HEK293 (cell line): ENCODE results near the gene NEURL4.

Experiments used
- KLF8 ChIP-seq: fragments of 450-650 bp; formaldehyde crosslinking; IDR thresholded peaks from 2 replicates; pipeline ENCODE4 v1.5.1; 2016; ENCODE audit warnings: missing biosample characterization, missing genetic modification characterization
- ZNF140 ChIP-seq: fragments of 450-650 bp; formaldehyde crosslinking; IDR thresholded peaks from 2 replicates; pipeline ENCODE4 v1.5.1; 2016; ENCODE audit warnings: missing biosample characterization, missing genetic modification characterization
- ZNF174 ChIP-seq: fragments of 450-650 bp; formaldehyde crosslinking; IDR thresholded peaks from 2 replicates; pipeline ENCODE4 v1.5.0; 2017; ENCODE audit warnings: missing biosample characterization, mild to moderate bottlenecking, missing genetic modification characterization
- TF ChIP-seq, protein P1 (sequence below): fragments of 450-650 bp; formaldehyde crosslinking; IDR thresholded peaks from 2 replicates; pipeline ENCODE4 v1.5.1; 2016; ENCODE audit warnings: missing biosample characterization, missing genetic modification characterization
- TF ChIP-seq, protein P2 (sequence below): fragments of 450-650 bp; formaldehyde crosslinking; IDR thresholded peaks from 2 replicates; pipeline ENCODE4 v1.5.1; 2016; ENCODE audit warnings: missing biosample characterization, missing genetic modification characterization
- TF ChIP-seq, protein P3 (sequence below): fragments of 450-650 bp; IDR thresholded peaks from 2 replicates; pipeline ENCODE4 v1.5.1; 2018; ENCODE audit warnings: missing biosample characterization, mild to moderate bottlenecking, missing genetic modification characterization
- TF ChIP-seq, protein P4 (sequence below): IDR thresholded peaks from 2 replicates; pipeline ENCODE4 v1.6.1; 2011; ENCODE audit warnings: mild to moderate bottlenecking, low read depth, low read length, borderline replicate concordance

DNA sequence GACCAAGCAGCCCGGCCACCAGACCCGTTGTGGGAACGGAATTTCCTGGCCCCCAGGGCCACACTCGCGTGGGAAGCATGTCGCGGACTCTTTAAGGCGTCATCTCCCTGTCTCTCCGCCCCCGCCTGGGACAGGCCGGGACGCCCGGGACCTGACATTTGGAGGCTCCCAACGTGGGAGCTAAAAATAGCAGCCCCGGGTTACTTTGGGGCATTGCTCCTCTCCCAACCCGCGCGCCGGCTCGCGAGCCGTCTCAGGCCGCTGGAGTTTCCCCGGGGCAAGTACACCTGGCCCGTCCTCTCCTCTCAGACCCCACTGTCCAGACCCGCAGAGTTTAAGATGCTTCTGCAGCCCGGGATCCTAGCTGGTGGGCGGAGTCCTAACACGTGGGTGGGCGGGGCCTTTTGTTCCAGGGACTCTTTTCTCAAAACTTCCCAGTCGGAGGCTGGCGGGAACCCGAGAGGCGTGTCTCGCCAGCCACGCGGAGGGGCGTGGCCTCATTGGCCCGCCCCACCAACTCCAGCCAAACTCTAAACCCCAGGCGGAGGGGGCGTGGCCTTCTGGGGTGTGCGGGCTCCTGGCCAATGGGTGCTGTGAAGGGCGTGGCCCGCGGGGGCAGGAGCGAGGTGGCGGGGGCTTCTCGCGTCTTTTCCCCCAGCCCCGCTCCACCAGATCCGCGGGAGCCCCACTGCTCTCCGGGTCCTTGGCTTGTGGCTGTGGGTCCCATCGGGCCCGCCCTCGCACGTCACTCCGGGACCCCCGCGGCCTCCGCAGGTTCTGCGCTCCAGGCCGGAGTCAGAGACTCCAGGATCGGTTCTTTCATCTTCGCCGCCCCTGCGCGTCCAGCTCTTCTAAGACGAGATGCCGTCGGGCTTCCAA, 47.8 kb downstream of the NEURL4 start, which contains the start of gene SLC2A4:
- TF ChIP-seq KLF8 (tag by site-specific recombination) (peak; percentile 81), ZNF140 (tag by site-specific recombination) (no peak), ZNF174 (tag by site-specific recombination) (no peak)
- TF ChIP-seq, protein P1, sequence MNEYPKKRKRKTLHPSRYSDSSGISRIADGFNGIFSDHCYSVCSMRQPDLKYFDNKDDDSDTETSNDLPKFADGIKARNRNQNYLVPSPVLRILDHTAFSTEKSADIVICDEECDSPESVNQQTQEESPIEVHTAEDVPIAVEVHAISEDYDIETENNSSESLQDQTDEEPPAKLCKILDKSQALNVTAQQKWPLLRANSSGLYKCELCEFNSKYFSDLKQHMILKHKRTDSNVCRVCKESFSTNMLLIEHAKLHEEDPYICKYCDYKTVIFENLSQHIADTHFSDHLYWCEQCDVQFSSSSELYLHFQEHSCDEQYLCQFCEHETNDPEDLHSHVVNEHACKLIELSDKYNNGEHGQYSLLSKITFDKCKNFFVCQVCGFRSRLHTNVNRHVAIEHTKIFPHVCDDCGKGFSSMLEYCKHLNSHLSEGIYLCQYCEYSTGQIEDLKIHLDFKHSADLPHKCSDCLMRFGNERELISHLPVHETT (tag by site-specific recombination) = no peak
- TF ChIP-seq, protein P2, sequence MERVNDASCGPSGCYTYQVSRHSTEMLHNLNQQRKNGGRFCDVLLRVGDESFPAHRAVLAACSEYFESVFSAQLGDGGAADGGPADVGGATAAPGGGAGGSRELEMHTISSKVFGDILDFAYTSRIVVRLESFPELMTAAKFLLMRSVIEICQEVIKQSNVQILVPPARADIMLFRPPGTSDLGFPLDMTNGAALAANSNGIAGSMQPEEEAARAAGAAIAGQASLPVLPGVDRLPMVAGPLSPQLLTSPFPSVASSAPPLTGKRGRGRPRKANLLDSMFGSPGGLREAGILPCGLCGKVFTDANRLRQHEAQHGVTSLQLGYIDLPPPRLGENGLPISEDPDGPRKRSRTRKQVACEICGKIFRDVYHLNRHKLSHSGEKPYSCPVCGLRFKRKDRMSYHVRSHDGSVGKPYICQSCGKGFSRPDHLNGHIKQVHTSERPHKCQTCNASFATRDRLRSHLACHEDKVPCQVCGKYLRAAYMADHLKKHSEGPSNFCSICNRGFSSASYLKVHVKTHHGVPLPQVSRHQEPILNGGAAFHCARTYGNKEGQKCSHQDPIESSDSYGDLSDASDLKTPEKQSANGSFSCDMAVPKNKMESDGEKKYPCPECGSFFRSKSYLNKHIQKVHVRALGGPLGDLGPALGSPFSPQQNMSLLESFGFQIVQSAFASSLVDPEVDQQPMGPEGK (tag by site-specific recombination) = peak; percentile 98
- TF ChIP-seq, protein P3, sequence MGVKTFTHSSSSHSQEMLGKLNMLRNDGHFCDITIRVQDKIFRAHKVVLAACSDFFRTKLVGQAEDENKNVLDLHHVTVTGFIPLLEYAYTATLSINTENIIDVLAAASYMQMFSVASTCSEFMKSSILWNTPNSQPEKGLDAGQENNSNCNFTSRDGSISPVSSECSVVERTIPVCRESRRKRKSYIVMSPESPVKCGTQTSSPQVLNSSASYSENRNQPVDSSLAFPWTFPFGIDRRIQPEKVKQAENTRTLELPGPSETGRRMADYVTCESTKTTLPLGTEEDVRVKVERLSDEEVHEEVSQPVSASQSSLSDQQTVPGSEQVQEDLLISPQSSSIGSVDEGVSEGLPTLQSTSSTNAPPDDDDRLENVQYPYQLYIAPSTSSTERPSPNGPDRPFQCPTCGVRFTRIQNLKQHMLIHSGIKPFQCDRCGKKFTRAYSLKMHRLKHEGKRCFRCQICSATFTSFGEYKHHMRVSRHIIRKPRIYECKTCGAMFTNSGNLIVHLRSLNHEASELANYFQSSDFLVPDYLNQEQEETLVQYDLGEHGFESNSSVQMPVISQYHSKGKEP (tag by site-specific recombination) = no peak
- TF ChIP-seq, protein P4, sequence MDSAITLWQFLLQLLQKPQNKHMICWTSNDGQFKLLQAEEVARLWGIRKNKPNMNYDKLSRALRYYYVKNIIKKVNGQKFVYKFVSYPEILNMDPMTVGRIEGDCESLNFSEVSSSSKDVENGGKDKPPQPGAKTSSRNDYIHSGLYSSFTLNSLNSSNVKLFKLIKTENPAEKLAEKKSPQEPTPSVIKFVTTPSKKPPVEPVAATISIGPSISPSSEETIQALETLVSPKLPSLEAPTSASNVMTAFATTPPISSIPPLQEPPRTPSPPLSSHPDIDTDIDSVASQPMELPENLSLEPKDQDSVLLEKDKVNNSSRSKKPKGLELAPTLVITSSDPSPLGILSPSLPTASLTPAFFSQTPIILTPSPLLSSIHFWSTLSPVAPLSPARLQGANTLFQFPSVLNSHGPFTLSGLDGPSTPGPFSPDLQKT = no peak
